ENCODE results near the gene ANXA2R. TPM values are rescaled to one million over a fixed set of nuclear protein-coding genes. Genes with fewer than 3 reads are reported as not detected.
"Not testable (repeated sequence)": the region's sequence is repeated elsewhere in the genome, so short reads cannot be mapped to it uniquely, and the experiment has no call there.

The ANXA2R gene
- total RNA-seq, result 0.88 and 0.93 TPM in 2 replicates

GRCh38 chr5:43040287-43041098 is at the start of gene ANXA2R:
Gene ANXA2R (minus strand): TSS chr5:43040319. CDS start chr5:43040046, 273 bp downstream.
- H3K4me3 Mint-ChIP-seq, result peak within 1 kb of the TSS; percentile 82
- H3K36me3 Mint-ChIP-seq (ENCODE audit: low read depth), result no peaks in the 10 kb centered on the region
- intact Hi-C loops (cut with micrococcal nuclease), result loop anchor here (1.0 kb wide), 8 partner anchors 20 to 444 kb away; no protein-coding TSS in a partner anchor
- peak; percentile 93 for DNase-seq (ENCODE audit: low spot score)
- H3K4me1 Mint-ChIP-seq (ENCODE audit: low read depth), result peaks cover 59% of the 10 kb centered on the region
- no peaks in the 10 kb centered on the region for H3K9me3 Mint-ChIP-seq
- H3K27ac Mint-ChIP-seq, result peak within 1 kb of the TSS; percentile 86
- H3K27me3 Mint-ChIP-seq (ENCODE audit: insufficient read depth), result no peaks in the 10 kb centered on the region

- H3K9me3 Mint-ChIP-seq; H3K27ac Mint-ChIP-seq; H3K4me3 Mint-ChIP-seq; H3K36me3 Mint-ChIP-seq (ENCODE audit: low read depth); intact Hi-C loops (cut with micrococcal nuclease); H3K4me1 Mint-ChIP-seq (ENCODE audit: low read depth); H3K27me3 Mint-ChIP-seq (ENCODE audit: insufficient read depth); DNase-seq (ENCODE audit: low spot score): not testable (repeated sequence)
These were observed 46.2 kb upstream of the ANXA2R start for GRCh38 chr5:43086118-43086908.

GRCh38 chr5:43085453-43085852 is 45.3 kb upstream of the ANXA2R start:
- DNase-seq (ENCODE audit: low spot score), result no peak
- Mint-ChIP-seq H3K4me1 (ENCODE audit: low read depth) (no peaks in the 10 kb centered on the region), H3K4me3 (no peak overlapping the region), H3K36me3 (ENCODE audit: low read depth) (peaks cover 5% of the 10 kb centered on the region), H3K27me3 (ENCODE audit: insufficient read depth) (no peaks in the 10 kb centered on the region), H3K9me3 (no peaks in the 10 kb centered on the region), H3K27ac (no peak overlapping the region)
- intact Hi-C loops (cut with micrococcal nuclease), result no loop called here

GRCh38 chr5:43084468-43084867 is 44.3 kb upstream of the ANXA2R start:
- H3K4me1 Mint-ChIP-seq (ENCODE audit: low read depth); H3K9me3 Mint-ChIP-seq; DNase-seq (ENCODE audit: low spot score); H3K27ac Mint-ChIP-seq; intact Hi-C loops (cut with micrococcal nuclease); H3K36me3 Mint-ChIP-seq (ENCODE audit: low read depth); H3K27me3 Mint-ChIP-seq (ENCODE audit: insufficient read depth); H3K4me3 Mint-ChIP-seq: not testable (repeated sequence)

GRCh38 chr5:43081345-43081744 is 41.2 kb upstream of the ANXA2R start:
- H3K27me3 Mint-ChIP-seq (ENCODE audit: insufficient read depth); H3K9me3 Mint-ChIP-seq; intact Hi-C loops (cut with micrococcal nuclease); H3K36me3 Mint-ChIP-seq (ENCODE audit: low read depth); H3K4me3 Mint-ChIP-seq; H3K4me1 Mint-ChIP-seq (ENCODE audit: low read depth); DNase-seq (ENCODE audit: low spot score); H3K27ac Mint-ChIP-seq: not testable (repeated sequence)

- no peak for DNase-seq (ENCODE audit: low spot score)
- intact Hi-C loops (cut with micrococcal nuclease), result no loop called here
- no peak overlapping the region for H3K27ac Mint-ChIP-seq
- H3K9me3 Mint-ChIP-seq, result no peaks in the 10 kb centered on the region
- H3K4me1 Mint-ChIP-seq (ENCODE audit: low read depth), result peaks cover 18% of the 10 kb centered on the region
- no peaks in the 10 kb centered on the region for H3K27me3 Mint-ChIP-seq (ENCODE audit: insufficient read depth)
- H3K4me3 Mint-ChIP-seq, result no peak overlapping the region
- H3K36me3 Mint-ChIP-seq (ENCODE audit: low read depth), result peaks cover 16% of the 10 kb centered on the region
These were observed 38.8 kb upstream of the ANXA2R start for GRCh38 chr5:43078956-43079355.

- intact Hi-C loops (cut with micrococcal nuclease); H3K27me3 Mint-ChIP-seq (ENCODE audit: insufficient read depth); DNase-seq (ENCODE audit: low spot score); H3K4me3 Mint-ChIP-seq; H3K9me3 Mint-ChIP-seq; H3K27ac Mint-ChIP-seq: not testable (repeated sequence)
- Mint-ChIP-seq H3K4me1 (ENCODE audit: low read depth) (peaks cover 27% of the 10 kb centered on the region), H3K36me3 (ENCODE audit: low read depth) (peaks cover 23% of the 10 kb centered on the region)
These were observed 37.5 kb upstream of the ANXA2R start for GRCh38 chr5:43077446-43078191.

GRCh38 chr5:43075319-43076293 is 35.5 kb upstream of the ANXA2R start:
- no peak for DNase-seq (ENCODE audit: low spot score)
- no peak overlapping the region for H3K4me3 Mint-ChIP-seq
- no peaks in the 10 kb centered on the region for H3K9me3 Mint-ChIP-seq
- peak overlapping the region; percentile 21 for H3K27ac Mint-ChIP-seq
- H3K4me1 Mint-ChIP-seq (ENCODE audit: low read depth), result peaks cover 31% of the 10 kb centered on the region
- no peaks in the 10 kb centered on the region for H3K27me3 Mint-ChIP-seq (ENCODE audit: insufficient read depth)
- intact Hi-C loops (cut with micrococcal nuclease), result loop anchor here (2.0 kb wide), 3 partner anchors 29 to 407 kb away; partner anchors contain the start of genes NIM1K and TMEM267
- H3K36me3 Mint-ChIP-seq (ENCODE audit: low read depth), result peaks cover 25% of the 10 kb centered on the region

- Mint-ChIP-seq H3K9me3 (no peaks in the 10 kb centered on the region), H3K27ac (no peak overlapping the region), H3K4me3 (no peak overlapping the region), H3K4me1 (ENCODE audit: low read depth) (peaks cover 38% of the 10 kb centered on the region), H3K27me3 (ENCODE audit: insufficient read depth) (no peaks in the 10 kb centered on the region), H3K36me3 (ENCODE audit: low read depth) (peaks cover 26% of the 10 kb centered on the region)
- intact Hi-C loops (cut with micrococcal nuclease), result loop anchor here (1.0 to 2.0 kb wide), 7 partner anchors 9 to 408 kb away; partner anchors contain the start of genes NIM1K and TMEM267
- no peak for DNase-seq (ENCODE audit: low spot score)
These were observed 34.8 kb upstream of the ANXA2R start for GRCh38 chr5:43074987-43075318.

- Mint-ChIP-seq H3K36me3 (ENCODE audit: low read depth) (peaks cover 30% of the 10 kb centered on the region), H3K27ac (peak overlapping the region; percentile 41), H3K4me1 (ENCODE audit: low read depth) (peaks cover 45% of the 10 kb centered on the region), H3K4me3 (no peak overlapping the region), H3K9me3 (no peaks in the 10 kb centered on the region), H3K27me3 (ENCODE audit: insufficient read depth) (no peaks in the 10 kb centered on the region)
- intact Hi-C loops (cut with micrococcal nuclease), result loop anchor here (1.0 to 2.0 kb wide), 7 partner anchors 8 to 409 kb away; partner anchors contain the start of genes NIM1K and TMEM267
- DNase-seq (ENCODE audit: low spot score), result peak; percentile 42
These were observed 33.8 kb upstream of the ANXA2R start for GRCh38 chr5:43073597-43074546.

- H3K27me3 Mint-ChIP-seq (ENCODE audit: insufficient read depth); H3K27ac Mint-ChIP-seq; H3K9me3 Mint-ChIP-seq; DNase-seq (ENCODE audit: low spot score); H3K4me3 Mint-ChIP-seq: not testable (repeated sequence)
- Mint-ChIP-seq H3K36me3 (ENCODE audit: low read depth) (peaks cover 31% of the 10 kb centered on the region), H3K4me1 (ENCODE audit: low read depth) (peaks cover 54% of the 10 kb centered on the region)
- intact Hi-C loops (cut with micrococcal nuclease), result loop anchor here (10.0 kb wide), 1 partner anchor 1735 kb away; the partner anchor contains the start of gene MRPS30
These were observed 29.2 kb upstream of the ANXA2R start for GRCh38 chr5:43069401-43069720.
